Gastrocnemius medialis (tissue), 4 donors: Measurements from ENCODE around the gene ERC1. TPM values are rescaled to one million over a fixed set of nuclear protein-coding genes. Genes with fewer than 3 reads are reported as not detected.

Source experiments
- ATAC-seq, 2 donors: fragments of 150-250 bp; one replicate each; pipeline ENCODE4 v1.9.1; 2016
- DNase-seq, 2 donors: peaks; one replicate each; pipeline ENCODE4 v3.0.0-alpha.2; 2019
- H3K27ac ChIP-seq, 4 donors: fragments of 200-600 bp; sonication (generic); 1 replicate in 1 of 4; 2 replicates in 3 of 4; pipeline ENCODE4 v1.5.1; 2016 to 2018; ENCODE audit warnings: mild to moderate bottlenecking in 2 of 4, moderate library complexity in 1 of 4
- H3K27me3 ChIP-seq, 3 donors: fragments of 200-600 bp; sonication (generic) in 2 of 3; 1 replicate in 1 of 3; 2 replicates in 2 of 3; pipeline versions ENCODE4 v1.5.1 to v1.6.0; 2016 to 2019; ENCODE audit warnings: mild to moderate bottlenecking in 1 of 3, moderate library complexity in 1 of 3
- H3K36me3 ChIP-seq, 2 donors: fragments of 200-600 bp; sonication (generic) in 1 of 2; one replicate each; pipeline ENCODE4 v1.5.1; 2017 to 2018
- H3K4me1 ChIP-seq, 2 donors: fragments of 200-600 bp; sonication (generic) in 1 of 2; one replicate each; pipeline ENCODE4 v1.5.1; 2016 to 2017; ENCODE audit warnings: mild to moderate bottlenecking in 2 of 2
- H3K4me3 ChIP-seq, 4 donors: fragments of 200-600 bp; sonication (generic) in 3 of 4; 1 replicate in 1 of 4; 2 replicates in 3 of 4; pipeline ENCODE4 v1.5.1; 2016 to 2019; ENCODE audit warnings: mild to moderate bottlenecking in 2 of 4
- H3K9me3 ChIP-seq, 3 donors: fragments of 200-600 bp; sonication (generic) in 2 of 3; 1 replicate in 1 of 3; 2 replicates in 2 of 3; pipeline ENCODE4 v1.5.1; 2016 to 2019
- POLR2A ChIP-seq, 2 donors: fragments of 450-650 bp; IDR thresholded peaks; one replicate each; pipeline ENCODE4 v1.6.1; 2017; ENCODE audit warnings: antibody characterized with exemption in 2 of 2, mild to moderate bottlenecking in 2 of 2, moderate library complexity in 2 of 2
- in situ Hi-C, 4 donors: fragments of 200-750 bp; cut with MboI; loops; one replicate each; pipeline versions ENCODE4 v1.15.0 to v1.8.0; 2017; ENCODE audit warnings: low sequenced_read_pairs in 4 of 4
- intact Hi-C: fragments of 100-400 bp; cut with DNase I; formaldehyde crosslinking; loops from one replicate; pipeline ENCODE4 v1.15.1; 2023; ENCODE audit warnings: low total_unique reads
- total RNA-seq, 4 donors: library from RNA; depleted of rRNA; stranded (reverse); fragments of >200 nt; gene quantifications; one replicate each; pipeline versions ENCODE4 v1.1.0 to v1.2.3, GENCODE V29; 2016
- TF ChIP-seq, protein P1 (sequence below), 5 experiments: fragments of 450-650 bp in 3 of 5; fragments of 200-600 bp in 2 of 5; sonication (generic) in 2 of 5; IDR thresholded peaks in 4 of 5; conservative IDR thresholded peaks in 1 of 5; 1 replicate in 4 of 5; 2 replicates in 1 of 5; pipeline ENCODE4 v1.5.1; 2016 to 2019; ENCODE audit warnings: antibody characterized with exemption in 5 of 5, mild to moderate bottlenecking in 3 of 5, moderate library complexity in 3 of 5

ERC1 gene
- total RNA-seq, 4 donors from 2014 or later = 20.3 to 39.1 (median 23.5) TPM

DNA sequence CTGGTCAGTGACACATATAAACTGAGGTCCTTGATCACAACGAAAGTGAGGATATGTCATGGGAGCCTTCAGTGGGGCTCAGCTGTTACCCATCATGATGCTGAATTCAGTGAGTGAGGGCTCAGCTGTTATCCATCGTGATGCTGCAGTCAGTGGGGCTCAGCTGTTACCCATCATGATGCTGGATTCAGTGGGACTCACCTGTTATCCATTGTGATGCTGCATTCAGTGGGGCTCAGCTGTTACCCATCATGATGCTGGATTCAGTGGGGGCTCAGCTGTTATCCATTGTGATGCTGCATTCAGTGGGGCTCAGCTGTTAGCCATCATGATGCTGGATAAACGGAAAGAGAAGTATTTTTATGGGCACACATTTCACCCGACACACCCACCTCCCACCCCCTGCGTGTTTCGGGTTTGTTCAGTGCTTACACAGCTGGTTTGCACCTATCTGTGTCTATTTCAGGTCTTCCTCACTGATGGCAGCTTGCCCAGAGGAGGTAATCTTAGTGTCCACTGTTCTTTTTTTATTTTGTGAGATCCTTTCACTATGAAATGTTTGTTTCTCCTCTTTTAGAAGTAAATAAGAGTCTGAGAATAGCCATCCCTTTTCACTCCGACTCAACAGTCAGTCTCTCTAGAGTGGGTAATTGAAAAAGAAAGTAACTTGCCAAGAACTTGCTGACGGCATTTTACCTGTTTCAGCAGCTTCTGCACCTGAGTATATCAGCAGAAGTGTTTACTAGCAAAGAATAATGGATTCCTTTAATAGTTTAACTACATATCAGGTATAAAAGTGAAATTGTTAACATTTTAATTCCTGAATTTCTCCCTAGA, 183.0 kb downstream of the ERC1 start:
- DNase-seq = no peak
- no peaks in the 10 kb centered on the region for H3K9me3 ChIP-seq
- in situ Hi-C loops = no loop called here
- TF ChIP-seq, protein P1, sequence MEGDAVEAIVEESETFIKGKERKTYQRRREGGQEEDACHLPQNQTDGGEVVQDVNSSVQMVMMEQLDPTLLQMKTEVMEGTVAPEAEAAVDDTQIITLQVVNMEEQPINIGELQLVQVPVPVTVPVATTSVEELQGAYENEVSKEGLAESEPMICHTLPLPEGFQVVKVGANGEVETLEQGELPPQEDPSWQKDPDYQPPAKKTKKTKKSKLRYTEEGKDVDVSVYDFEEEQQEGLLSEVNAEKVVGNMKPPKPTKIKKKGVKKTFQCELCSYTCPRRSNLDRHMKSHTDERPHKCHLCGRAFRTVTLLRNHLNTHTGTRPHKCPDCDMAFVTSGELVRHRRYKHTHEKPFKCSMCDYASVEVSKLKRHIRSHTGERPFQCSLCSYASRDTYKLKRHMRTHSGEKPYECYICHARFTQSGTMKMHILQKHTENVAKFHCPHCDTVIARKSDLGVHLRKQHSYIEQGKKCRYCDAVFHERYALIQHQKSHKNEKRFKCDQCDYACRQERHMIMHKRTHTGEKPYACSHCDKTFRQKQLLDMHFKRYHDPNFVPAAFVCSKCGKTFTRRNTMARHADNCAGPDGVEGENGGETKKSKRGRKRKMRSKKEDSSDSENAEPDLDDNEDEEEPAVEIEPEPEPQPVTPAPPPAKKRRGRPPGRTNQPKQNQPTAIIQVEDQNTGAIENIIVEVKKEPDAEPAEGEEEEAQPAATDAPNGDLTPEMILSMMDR (IDR thresholded peaks at IDR 0.05 in 4 of 5, conservative IDR thresholded peaks at IDR 0.05 in 1 of 5) = no peak
- TF ChIP-seq POLR2A (IDR thresholded peaks at IDR 0.05) = no peak
- no peak overlapping the region for H3K4me3 ChIP-seq
- H3K27ac ChIP-seq = no peak overlapping the region
- intact Hi-C loops = no loop called here
- H3K4me1 ChIP-seq = peaks cover 20 to 24% of the 10 kb centered on the region in 2 donors
- no peak for ATAC-seq
- H3K27me3 ChIP-seq = no peaks in the 10 kb centered on the region
- peaks cover 0 to 3% of the 10 kb centered on the region in 2 donors for H3K36me3 ChIP-seq

DNA sequence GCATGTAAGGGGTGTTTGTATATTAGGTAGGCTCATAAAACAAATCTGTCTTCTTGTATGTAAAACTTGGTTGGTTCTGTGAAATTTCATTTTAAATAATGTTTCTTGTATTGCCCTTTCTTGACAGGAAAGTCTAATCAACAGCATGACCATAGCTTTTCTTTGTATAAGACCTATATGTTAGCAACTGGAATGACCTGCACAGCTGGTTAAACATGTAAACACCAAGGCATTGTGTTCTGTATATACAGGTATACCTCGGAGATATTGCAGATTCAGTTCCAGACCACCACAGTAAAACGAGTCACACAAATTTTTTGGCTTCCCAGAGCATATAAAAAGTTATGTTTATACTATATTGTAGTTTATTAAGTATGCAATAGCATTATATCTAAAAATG, 183.6 kb downstream of the ERC1 start:
- Histone ChIP-seq H3K4me3 (no peak overlapping the region), H3K9me3 (no peaks in the 10 kb centered on the region), H3K27me3 (no peaks in the 10 kb centered on the region), H3K27ac (no peak overlapping the region), H3K36me3 (no peaks in the 10 kb centered on the region), H3K4me1 (peaks cover 20 to 24% of the 10 kb centered on the region in 2 donors)
- ATAC-seq (no peak), DNase-seq (no peak)
- intact Hi-C loops (no loop called here), in situ Hi-C loops (no loop called here)
- TF ChIP-seq, protein P1 (IDR thresholded peaks at IDR 0.05 in 4 of 5, conservative IDR thresholded peaks at IDR 0.05 in 1 of 5) = no peak
- TF ChIP-seq POLR2A (IDR thresholded peaks at IDR 0.05) = no peak

DNA sequence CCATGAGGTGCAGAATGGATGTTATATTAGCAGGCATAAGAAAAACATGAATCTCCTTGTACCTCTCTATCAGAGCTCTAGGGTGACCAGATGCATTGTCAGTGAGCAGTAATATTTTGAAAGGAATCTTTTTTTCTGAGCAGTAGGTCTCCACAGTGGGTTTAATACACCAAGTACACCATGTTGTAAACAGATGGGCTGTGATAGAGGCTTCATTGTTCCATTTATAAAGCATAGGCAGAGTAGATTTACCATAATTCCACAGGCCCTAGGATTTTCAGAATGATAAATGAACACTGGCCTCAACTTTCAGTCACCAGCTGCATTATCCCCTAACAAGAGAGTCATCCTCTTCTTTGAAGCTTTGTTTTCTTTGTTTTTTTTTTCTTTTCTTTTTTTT, 185.2 kb downstream of the ERC1 start:
- in situ Hi-C loops (no loop called here), intact Hi-C loops (no loop called here)
- H3K4me1 ChIP-seq = peaks cover 11 to 15% of the 10 kb centered on the region in 2 donors
- H3K27ac ChIP-seq = no peak overlapping the region
- DNase-seq = no peak
- no peak overlapping the region for H3K4me3 ChIP-seq
- no peaks in the 10 kb centered on the region for H3K27me3 ChIP-seq
- no peak for ATAC-seq
- no peaks in the 10 kb centered on the region for H3K36me3 ChIP-seq
- H3K9me3 ChIP-seq = no peaks in the 10 kb centered on the region
- no peak for TF ChIP-seq POLR2A (IDR thresholded peaks at IDR 0.05)
- TF ChIP-seq, protein P1 (IDR thresholded peaks at IDR 0.05 in 4 of 5, conservative IDR thresholded peaks at IDR 0.05 in 1 of 5) = no peak

DNA sequence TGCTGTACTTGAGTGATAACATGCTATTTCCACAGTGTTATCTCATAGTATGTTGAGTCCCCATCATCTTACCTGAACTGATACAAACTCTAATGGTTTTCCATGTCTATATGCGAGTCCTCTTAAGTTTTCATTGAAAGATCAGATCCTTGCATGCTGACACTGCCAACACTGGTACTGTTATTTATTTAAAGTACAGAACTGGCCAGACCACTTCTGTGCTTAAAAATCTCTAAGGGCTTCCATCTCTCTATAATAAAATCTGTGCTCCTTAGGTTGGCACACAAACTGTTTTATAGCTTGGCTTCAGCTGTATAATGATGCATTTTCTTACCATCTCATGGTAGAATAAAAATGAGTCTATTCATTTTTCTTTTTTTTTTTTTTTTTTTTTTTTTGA, 188.1 kb downstream of the ERC1 start:
- H3K9me3 ChIP-seq = no peaks in the 10 kb centered on the region
- no peak for DNase-seq
- no peak for TF ChIP-seq POLR2A (IDR thresholded peaks at IDR 0.05)
- TF ChIP-seq, protein P1 (IDR thresholded peaks at IDR 0.05 in 4 of 5, conservative IDR thresholded peaks at IDR 0.05 in 1 of 5) = no peak
- ATAC-seq = no peak
- H3K27me3 ChIP-seq = no peaks in the 10 kb centered on the region
- peaks cover 0 to 13% of the 10 kb centered on the region in 2 donors for H3K36me3 ChIP-seq
- no peak overlapping the region for H3K27ac ChIP-seq
- intact Hi-C loops (no loop called here), in situ Hi-C loops (no loop called here)
- H3K4me1 ChIP-seq = peaks cover 3% of the 10 kb centered on the region in 2 donors
- H3K4me3 ChIP-seq = no peak overlapping the region
